ENCODE data around the gene C2orf49. TPM values are rescaled to one million over a fixed set of nuclear protein-coding genes. Genes with fewer than 3 reads are reported as not detected.

The C2orf49 gene
- total and polyA plus RNA-seq, 9 of the 15 experiments (the other 6 are each of a cell fraction or from before 2014, with no cell fraction given): 17.9 to 38.2 (median 25.6) TPM

GRCh38 chr2:105329561-105330495, 7.5 kb upstream of the C2orf49 start, which contains the start of gene TGFBRAP1 (continued):
- TF ChIP-seq, protein P1, sequence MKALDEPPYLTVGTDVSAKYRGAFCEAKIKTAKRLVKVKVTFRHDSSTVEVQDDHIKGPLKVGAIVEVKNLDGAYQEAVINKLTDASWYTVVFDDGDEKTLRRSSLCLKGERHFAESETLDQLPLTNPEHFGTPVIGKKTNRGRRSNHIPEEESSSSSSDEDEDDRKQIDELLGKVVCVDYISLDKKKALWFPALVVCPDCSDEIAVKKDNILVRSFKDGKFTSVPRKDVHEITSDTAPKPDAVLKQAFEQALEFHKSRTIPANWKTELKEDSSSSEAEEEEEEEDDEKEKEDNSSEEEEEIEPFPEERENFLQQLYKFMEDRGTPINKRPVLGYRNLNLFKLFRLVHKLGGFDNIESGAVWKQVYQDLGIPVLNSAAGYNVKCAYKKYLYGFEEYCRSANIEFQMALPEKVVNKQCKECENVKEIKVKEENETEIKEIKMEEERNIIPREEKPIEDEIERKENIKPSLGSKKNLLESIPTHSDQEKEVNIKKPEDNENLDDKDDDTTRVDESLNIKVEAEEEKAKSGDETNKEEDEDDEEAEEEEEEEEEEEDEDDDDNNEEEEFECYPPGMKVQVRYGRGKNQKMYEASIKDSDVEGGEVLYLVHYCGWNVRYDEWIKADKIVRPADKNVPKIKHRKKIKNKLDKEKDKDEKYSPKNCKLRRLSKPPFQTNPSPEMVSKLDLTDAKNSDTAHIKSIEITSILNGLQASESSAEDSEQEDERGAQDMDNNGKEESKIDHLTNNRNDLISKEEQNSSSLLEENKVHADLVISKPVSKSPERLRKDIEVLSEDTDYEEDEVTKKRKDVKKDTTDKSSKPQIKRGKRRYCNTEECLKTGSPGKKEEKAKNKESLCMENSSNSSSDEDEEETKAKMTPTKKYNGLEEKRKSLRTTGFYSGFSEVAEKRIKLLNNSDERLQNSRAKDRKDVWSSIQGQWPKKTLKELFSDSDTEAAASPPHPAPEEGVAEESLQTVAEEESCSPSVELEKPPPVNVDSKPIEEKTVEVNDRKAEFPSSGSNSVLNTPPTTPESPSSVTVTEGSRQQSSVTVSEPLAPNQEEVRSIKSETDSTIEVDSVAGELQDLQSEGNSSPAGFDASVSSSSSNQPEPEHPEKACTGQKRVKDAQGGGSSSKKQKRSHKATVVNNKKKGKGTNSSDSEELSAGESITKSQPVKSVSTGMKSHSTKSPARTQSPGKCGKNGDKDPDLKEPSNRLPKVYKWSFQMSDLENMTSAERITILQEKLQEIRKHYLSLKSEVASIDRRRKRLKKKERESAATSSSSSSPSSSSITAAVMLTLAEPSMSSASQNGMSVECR (CRISPR knock-in tag; IDR thresholded peaks at IDR 0.05): peak; percentile 56; the same call in 1 of the 2 replicates
- peak; percentile 24; the same call in 1 of the 2 replicates for TF ChIP-seq ATF7 (IDR thresholded peaks at IDR 0.05)
- peak; percentile 61; the same call in 1 of the 2 replicates for TF ChIP-seq ZBTB7A (IDR thresholded peaks at IDR 0.05; ENCODE audit: borderline replicate concordance, control insufficient read depth, low read depth, low read length)
- peak; percentile 11 for TF ChIP-seq ERF (CRISPR knock-in tag; IDR thresholded peaks at IDR 0.05)
- peak; percentile 28 to 76; a peak in 1 of 4 replicates for TF ChIP-seq TEAD1 (CRISPR knock-in tag; IDR thresholded peaks at IDR 0.05)
- peak; percentile 93 for TF ChIP-seq POLR2G (IDR thresholded peaks at IDR 0.05; ENCODE audit: low read depth, low read length)
- TF ChIP-seq, protein P2, sequence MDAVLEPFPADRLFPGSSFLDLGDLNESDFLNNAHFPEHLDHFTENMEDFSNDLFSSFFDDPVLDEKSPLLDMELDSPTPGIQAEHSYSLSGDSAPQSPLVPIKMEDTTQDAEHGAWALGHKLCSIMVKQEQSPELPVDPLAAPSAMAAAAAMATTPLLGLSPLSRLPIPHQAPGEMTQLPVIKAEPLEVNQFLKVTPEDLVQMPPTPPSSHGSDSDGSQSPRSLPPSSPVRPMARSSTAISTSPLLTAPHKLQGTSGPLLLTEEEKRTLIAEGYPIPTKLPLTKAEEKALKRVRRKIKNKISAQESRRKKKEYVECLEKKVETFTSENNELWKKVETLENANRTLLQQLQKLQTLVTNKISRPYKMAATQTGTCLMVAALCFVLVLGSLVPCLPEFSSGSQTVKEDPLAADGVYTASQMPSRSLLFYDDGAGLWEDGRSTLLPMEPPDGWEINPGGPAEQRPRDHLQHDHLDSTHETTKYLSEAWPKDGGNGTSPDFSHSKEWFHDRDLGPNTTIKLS (IDR thresholded peaks at IDR 0.05; ENCODE audit: borderline replicate concordance, low read depth): 0 out of 2 replicates have a peak, but pooled peaks have one; percentile 16
- no peak for TF ChIP-seq ELF4 (CRISPR knock-in tag; IDR thresholded peaks at IDR 0.05)
- TF ChIP-seq NR2C2 (CRISPR knock-in tag; IDR thresholded peaks at IDR 0.05): no peak
- TF ChIP-seq NR2C2 (tag; IDR thresholded peaks at IDR 0.05): peak; percentile 35; the same call in 1 of the 2 replicates
- TF ChIP-seq, protein P3, sequence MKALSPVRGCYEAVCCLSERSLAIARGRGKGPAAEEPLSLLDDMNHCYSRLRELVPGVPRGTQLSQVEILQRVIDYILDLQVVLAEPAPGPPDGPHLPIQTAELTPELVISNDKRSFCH (CRISPR knock-in tag; IDR thresholded peaks at IDR 0.05): no peak
- TF ChIP-seq, protein P3 (tag; IDR thresholded peaks at IDR 0.05): peak; percentile 85
- peak; percentile 91; the same call in 1 of the 2 replicates for TF ChIP-seq ZNF232 (CRISPR knock-in tag; IDR thresholded peaks at IDR 0.05)
- no peak for TF ChIP-seq ARNT (IDR thresholded peaks at IDR 0.05)
- TF ChIP-seq HNRNPL (IDR thresholded peaks at IDR 0.05; ENCODE audit: low read depth, low read length): no peak
- TF ChIP-seq L3MBTL2 (IDR thresholded peaks at IDR 0.05): peak; percentile 92
- TF ChIP-seq TAF1 (IDR thresholded peaks at IDR 0.05; ENCODE audit: control insufficient read depth, extremely low read depth, insufficient read depth, low read length, severe bottlenecking): peak; percentile 48
- 0 out of 2 replicates have a peak, but pooled peaks have one; percentile 17 for TF ChIP-seq ZNF76 (CRISPR knock-in tag; IDR thresholded peaks at IDR 0.05; ENCODE audit: borderline replicate concordance)
- no peak for TF ChIP-seq ZNF347 (CRISPR knock-in tag; IDR thresholded peaks at IDR 0.05; ENCODE audit: low read depth)
- TF ChIP-seq, protein P4, sequence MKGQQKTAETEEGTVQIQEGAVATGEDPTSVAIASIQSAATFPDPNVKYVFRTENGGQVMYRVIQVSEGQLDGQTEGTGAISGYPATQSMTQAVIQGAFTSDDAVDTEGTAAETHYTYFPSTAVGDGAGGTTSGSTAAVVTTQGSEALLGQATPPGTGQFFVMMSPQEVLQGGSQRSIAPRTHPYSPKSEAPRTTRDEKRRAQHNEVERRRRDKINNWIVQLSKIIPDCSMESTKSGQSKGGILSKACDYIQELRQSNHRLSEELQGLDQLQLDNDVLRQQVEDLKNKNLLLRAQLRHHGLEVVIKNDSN (CRISPR knock-in tag; IDR thresholded peaks at IDR 0.05): no peak; the same call in 1 of the 2 replicates

Measured in K562 (cell line).